ENCODE results near the gene KRT24.

The KRT24 gene

DNA sequence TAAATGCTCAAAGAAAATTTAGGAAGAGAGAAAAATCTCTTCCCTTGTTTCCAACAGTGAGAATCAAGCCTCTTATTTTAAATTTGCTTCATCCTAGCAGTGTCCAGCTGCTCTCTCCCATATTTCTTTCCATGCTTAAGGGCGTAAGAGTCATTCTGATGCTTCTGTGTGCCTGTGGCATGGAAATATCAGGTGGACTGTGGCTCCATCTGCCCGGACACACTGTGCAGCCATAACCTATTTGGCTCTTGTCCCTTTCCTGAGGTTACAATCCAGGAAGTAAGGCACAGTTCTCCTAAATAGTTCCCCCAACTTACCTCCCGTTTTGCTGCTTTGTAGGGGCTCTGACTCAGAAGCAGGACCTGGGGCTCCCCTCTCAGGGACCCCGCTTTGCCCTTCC, 32.3 kb downstream of the KRT24 start:
- TF ChIP-seq, protein P1, sequence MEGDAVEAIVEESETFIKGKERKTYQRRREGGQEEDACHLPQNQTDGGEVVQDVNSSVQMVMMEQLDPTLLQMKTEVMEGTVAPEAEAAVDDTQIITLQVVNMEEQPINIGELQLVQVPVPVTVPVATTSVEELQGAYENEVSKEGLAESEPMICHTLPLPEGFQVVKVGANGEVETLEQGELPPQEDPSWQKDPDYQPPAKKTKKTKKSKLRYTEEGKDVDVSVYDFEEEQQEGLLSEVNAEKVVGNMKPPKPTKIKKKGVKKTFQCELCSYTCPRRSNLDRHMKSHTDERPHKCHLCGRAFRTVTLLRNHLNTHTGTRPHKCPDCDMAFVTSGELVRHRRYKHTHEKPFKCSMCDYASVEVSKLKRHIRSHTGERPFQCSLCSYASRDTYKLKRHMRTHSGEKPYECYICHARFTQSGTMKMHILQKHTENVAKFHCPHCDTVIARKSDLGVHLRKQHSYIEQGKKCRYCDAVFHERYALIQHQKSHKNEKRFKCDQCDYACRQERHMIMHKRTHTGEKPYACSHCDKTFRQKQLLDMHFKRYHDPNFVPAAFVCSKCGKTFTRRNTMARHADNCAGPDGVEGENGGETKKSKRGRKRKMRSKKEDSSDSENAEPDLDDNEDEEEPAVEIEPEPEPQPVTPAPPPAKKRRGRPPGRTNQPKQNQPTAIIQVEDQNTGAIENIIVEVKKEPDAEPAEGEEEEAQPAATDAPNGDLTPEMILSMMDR (IDR thresholded peaks at IDR 0.05) = no peak

GRCh38 chr17:40666331-40666730, 37.2 kb downstream of the KRT24 start:
- TF ChIP-seq, protein P1 (IDR thresholded peaks at IDR 0.05) = no peak

- TF ChIP-seq, protein P1 (IDR thresholded peaks at IDR 0.05) = no peak
Observed at GRCh38 chr17:40664582-40665333, 38.8 kb downstream of the KRT24 start, which contains the start of gene KRT222. KRT222 (minus strand) TSS chr17:40665177; CDS start chr17:40665099, 78 bp downstream.

DNA sequence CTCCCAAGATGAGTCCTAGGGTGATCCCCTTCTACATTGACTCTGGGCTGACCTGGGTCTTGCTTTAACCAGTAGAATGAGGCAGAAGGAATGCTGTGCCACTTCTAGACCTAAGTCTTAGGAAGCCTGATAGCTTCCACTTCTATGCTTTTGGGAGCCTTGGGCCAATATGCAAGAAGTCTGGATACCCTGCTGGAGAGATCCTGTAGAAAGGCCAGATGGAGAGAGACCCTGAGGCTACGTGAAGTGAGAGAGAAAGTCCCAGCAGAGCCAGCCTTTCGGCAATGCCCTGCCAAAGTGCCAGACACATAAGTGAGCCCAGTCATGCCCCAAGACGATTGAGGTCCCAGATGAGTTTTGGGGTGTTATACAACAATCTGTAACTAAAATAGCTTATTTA, 40.3 kb downstream of the KRT24 start:
- TF ChIP-seq, protein P1 (IDR thresholded peaks at IDR 0.05) = no peak

GRCh38 chr17:40659911-40660310, 43.6 kb downstream of the KRT24 start:
- TF ChIP-seq, protein P1 (IDR thresholded peaks at IDR 0.05) = no peak

GRCh38 chr17:40658396-40658795, 45.2 kb downstream of the KRT24 start:
- TF ChIP-seq, protein P1 (IDR thresholded peaks at IDR 0.05) = no peak

GRCh38 chr17:40651939-40652338, 51.6 kb downstream of the KRT24 start:
- TF ChIP-seq, protein P1 (IDR thresholded peaks at IDR 0.05) = no peak

All from LNCAP (cell line).